ENCODE data around the gene FBXO24.

FBXO24 gene

GRCh38 chr7:100607111-100607510, 21.0 kb downstream of the FBXO24 start:
- TF ChIP-seq CTCF (IDR thresholded peaks at IDR 0.05; ENCODE audit: unreplicated experiment in 3 of 3): no peak
- Mint-ChIP-seq H3K4me1 (peaks cover 4% of the 10 kb centered on the region), H3K36me3 (ENCODE audit: low read depth) (peaks cover 20% of the 10 kb centered on the region), H3K27me3 (ENCODE audit: low read depth) (no peaks in the 10 kb centered on the region), H3K9me3 (no peaks in the 10 kb centered on the region), H3K27ac (no peak overlapping the region), H3K4me3 (peak overlapping the region; percentile 55 to 73 (median 67))

DNA sequence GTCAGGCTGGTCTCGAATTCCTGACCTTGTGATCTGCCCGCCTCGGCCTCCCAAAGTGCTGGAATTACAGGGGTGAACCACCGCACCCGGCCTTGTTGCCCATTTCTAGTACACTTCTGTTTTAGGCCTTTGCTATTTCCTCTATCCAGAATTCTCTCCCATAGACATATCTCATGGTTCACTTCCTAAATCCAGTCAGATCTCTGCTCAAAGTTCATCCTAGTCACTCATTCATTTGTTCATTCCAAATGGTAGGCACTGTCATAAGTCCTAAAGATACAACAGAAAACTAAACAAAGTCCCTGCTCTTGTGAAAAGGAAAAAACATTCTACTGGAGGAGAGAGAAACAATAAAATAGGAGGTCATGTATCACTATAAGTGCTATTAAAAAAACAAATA, 23.8 kb downstream of the FBXO24 start:
- Mint-ChIP-seq H3K36me3 (ENCODE audit: low read depth) (peaks cover 25% of the 10 kb centered on the region), H3K27me3 (ENCODE audit: low read depth) (no peaks in the 10 kb centered on the region), H3K4me1 (no peaks in the 10 kb centered on the region), H3K27ac (peak overlapping the region; percentile 2 to 97 (median 15)), H3K9me3 (no peaks in the 10 kb centered on the region), H3K4me3 (peak overlapping the region; percentile 17 to 46 (median 18))
- no peak for TF ChIP-seq CTCF (IDR thresholded peaks at IDR 0.05; ENCODE audit: unreplicated experiment in 3 of 3)

DNA sequence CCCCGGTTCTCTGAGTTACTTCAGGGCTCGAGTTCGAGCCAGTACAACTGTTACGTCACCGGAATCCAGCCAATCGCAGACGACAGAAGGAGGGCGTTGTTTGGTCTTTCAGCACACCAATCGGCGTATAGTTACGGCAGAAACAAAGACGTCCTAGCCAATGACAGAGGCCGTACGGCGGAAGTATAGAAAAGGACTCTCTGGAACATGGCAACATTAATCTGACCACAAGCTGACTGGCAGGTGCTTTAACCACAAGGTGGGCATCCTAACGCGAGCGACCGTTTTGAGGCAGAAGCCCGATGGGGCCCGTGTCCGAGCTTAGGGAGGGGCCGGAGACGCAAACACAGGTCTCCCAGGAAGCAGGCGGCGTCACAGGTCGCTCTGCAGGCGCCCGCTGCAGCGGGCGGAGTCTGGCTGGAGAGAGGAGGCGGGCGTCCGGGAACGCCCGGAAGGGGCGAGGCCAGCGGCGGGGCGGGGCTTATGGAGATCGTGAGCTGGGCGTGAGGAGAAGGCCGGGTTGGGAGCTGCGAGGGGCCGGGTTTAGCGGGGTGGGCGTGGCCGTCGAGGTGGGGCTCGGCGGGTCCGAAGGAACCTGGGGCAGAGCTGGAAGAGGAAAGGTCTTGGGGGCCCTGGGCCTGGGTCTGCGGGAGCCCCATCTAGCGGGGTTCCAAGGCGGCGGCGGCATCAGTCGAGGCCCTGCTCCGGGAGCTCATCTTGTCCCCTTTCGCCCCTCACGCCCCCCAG, 26.0 kb downstream of the FBXO24 start, which contains the start of gene MOSPD3:
Gene MOSPD3 (plus strand): TSS at position 558 of the 747 bp plus-strand sequence. CDS start 252 bp downstream, outside the sequence.
- H3K4me1 Mint-ChIP-seq: no peaks in the 10 kb centered on the region
- TF ChIP-seq CTCF (IDR thresholded peaks at IDR 0.05; ENCODE audit: unreplicated experiment in 3 of 3): no peak
- peak within 1 kb of the TSS; percentile 97 to 99 (median 98) for H3K4me3 Mint-ChIP-seq
- no peaks in the 10 kb centered on the region for H3K9me3 Mint-ChIP-seq
- H3K27ac Mint-ChIP-seq: peak within 1 kb of the TSS; percentile 83 to 97 (median 90)
- no peaks in the 10 kb centered on the region for H3K27me3 Mint-ChIP-seq (ENCODE audit: low read depth)
- H3K36me3 Mint-ChIP-seq (ENCODE audit: low read depth): peaks cover 22% of the 10 kb centered on the region

- no peak overlapping the region for H3K27ac Mint-ChIP-seq
- no peaks in the 10 kb centered on the region for H3K4me1 Mint-ChIP-seq
- H3K27me3 Mint-ChIP-seq (ENCODE audit: low read depth): no peaks in the 10 kb centered on the region
- TF ChIP-seq CTCF (IDR thresholded peaks at IDR 0.05; ENCODE audit: unreplicated experiment in 3 of 3): no peak
- H3K9me3 Mint-ChIP-seq: no peaks in the 10 kb centered on the region
- peaks cover 15% of the 10 kb centered on the region for H3K36me3 Mint-ChIP-seq (ENCODE audit: low read depth)
- H3K4me3 Mint-ChIP-seq: peak overlapping the region; percentile 97 to 99 (median 98)
These were observed 26.7 kb downstream of the FBXO24 start for GRCh38 chr7:100612730-100613390.

- Mint-ChIP-seq H3K4me1 (no peaks in the 10 kb centered on the region), H3K27ac (no peak overlapping the region), H3K4me3 (peak overlapping the region; percentile 87 to 99 (median 88)), H3K36me3 (ENCODE audit: low read depth) (peaks cover 8% of the 10 kb centered on the region), H3K27me3 (ENCODE audit: low read depth) (no peaks in the 10 kb centered on the region), H3K9me3 (no peaks in the 10 kb centered on the region)
- no peak for TF ChIP-seq CTCF (IDR thresholded peaks at IDR 0.05; ENCODE audit: unreplicated experiment in 3 of 3)
These were observed 27.5 kb downstream of the FBXO24 start for GRCh38 chr7:100613412-100614175.

Data from nephron (organoid).